Activated effector memory CD4-positive, alpha-beta T cell treated with Interleukin-2 at 50 U/mL for 16 hours (primary cell): ENCODE results near the gene BMP6.

Experiments used
- DNase-seq: peaks from one replicate; pipeline ENCODE4 v3.0.0-alpha.2; 2020

The BMP6 gene

DNA sequence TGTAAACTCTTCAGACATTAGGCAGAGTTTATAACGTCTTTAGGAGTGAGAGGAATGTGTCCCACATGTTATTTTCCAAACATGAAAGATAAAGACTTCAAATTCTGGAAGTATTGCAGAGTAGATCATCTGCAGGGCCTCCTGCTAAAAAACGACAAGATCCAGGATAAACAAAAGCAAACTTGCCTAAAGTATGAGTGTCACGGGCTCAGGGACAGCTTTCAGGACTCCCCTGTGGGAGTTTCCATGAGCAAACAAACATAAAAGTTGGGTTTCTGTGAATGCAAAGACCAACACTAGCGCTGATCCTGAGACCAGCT is 107.8 kb downstream of the BMP6 start:
- DNase-seq, result no peak

DNA sequence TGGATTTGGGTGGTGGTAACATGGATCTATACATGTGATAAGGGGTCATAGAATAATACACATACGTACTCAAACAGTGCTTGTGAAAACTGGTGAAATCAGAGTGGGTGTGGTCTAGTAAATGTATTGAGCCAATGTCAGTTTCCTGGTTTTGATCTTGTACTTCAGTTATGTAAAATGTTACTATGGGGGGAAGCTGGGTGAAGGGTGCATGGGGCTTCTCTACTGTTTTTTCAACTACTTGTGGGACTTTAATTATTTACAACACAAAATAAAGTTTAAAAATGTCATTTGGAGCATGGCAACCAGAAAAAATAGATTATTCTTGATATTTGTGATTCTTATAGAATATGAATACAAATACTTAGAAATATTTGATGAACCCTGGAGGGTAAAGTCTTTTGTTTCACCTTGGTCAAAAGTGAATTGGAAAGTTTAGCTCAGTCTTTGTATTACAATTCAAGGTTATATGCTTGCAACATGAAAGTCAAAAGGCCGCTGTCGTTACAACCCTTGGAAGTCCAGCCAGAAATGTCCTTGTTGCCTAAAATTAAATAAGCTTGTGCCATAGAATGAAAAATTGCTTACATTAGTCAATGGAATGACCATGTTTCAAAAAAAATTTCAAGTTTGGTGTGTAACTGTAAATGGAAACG is 110.6 kb downstream of the BMP6 start:
- DNase-seq, result no peak

DNA sequence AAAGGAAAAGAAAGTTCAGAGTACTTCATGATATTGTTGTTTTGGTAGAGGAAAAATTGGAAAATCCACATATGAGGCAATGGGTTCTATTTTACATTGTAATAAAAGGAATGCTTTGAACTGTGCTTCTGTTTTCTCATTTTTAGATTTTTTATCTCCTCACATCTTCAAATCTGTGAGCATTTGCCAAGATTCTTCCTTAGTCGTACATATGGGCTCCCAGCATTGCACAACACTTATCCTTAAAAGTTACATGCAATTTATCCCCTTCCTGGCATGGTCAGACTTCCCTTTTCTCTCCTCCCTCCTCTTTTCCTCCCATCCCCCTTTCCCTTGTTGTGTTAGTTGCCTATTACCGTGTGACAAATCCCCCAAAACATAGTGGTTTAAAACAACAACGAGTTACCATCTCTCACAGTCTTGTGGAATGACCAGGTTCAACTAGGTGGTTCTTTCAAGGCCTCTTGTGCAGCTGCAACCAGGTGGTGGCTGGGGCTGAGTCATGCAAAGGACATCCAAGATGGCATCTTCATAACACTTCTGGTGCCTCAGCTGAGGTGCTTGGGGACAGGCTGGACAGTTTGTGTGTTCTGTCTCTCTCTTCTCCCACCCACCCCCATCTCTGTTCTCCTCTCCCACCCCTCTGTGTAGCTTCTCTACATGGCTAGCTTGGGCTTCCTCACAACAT is 116.0 kb downstream of the BMP6 start:
- DNase-seq, result no peak

DNA sequence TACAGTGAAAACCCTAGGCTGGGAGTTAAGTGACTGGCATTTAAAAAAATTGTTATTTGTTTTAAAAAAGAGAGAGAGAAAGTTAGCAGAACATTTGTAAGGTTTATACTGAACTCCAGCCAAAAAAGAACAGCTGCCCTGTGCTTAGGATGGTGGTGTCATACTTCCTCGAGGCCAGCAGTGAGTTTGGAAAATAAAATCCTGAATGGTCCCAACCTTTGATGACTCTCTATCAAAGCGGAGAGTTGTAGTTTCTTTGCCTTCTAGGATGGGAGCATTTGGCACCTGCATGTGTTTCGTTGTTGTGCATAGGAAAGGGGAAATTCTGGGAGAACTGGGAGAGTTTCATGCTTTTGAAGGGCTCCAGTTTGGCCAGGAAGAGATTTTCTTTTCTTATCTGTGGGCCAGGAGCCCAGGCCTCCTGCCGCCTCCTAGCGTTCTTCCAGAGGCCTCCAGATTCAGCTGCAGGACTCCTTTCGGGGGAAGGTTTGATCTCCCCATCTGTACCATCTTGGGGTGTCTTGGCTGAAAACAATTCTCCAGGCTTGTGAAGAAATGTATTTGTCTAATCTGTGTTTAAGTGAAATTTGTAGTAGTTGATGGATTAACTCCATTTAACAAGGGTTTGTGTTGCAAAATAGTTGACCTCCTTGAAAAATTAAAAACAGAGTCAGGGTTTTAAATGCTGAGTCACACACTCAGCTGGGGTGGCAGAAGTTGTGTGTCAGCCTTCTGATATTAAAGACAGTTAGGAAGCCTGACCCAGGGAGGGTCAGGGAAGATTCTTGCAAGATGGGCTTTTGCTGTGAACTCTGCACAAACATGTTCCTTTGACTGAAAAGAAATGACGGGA is 121.3 kb downstream of the BMP6 start:
- no peak for DNase-seq

DNA sequence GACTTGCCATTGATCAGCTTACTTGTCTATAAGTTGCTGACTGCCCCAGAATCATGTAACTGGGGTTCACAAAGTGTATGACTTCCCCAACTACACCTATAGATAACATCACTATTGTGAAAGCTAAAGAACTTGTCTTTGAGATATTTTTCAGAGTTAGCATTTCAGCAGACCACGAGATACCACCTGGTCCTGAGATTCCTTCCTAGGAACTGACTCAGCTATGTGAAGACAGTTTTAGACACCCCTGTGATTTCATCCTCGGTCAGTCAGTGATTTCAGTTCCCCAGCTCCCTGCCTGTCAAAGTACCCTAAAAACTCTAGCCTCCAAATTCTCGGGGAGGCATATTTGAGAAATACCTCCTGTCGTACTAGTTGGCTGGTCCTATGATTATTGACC is 122.3 kb downstream of the BMP6 start:
- no peak for DNase-seq

DNA sequence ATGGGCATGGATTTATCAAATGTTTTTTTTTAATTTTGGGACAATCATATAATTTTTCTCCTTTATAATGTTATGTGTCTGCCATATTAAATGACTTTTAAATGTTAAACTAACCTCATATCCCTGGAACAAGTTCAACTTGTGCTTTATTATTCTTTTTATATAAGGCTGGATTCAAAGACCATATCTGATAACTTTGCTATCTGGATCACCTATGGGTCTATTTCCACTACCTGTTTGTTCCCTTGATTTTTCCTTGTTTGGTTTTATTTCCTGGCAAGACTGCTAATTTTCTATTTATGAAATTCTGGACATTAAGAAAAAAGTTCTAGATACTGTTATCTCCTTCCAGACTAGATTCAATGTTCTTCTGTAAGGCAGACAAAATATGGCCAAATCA is 125.9 kb downstream of the BMP6 start:
- no peak for DNase-seq

DNA sequence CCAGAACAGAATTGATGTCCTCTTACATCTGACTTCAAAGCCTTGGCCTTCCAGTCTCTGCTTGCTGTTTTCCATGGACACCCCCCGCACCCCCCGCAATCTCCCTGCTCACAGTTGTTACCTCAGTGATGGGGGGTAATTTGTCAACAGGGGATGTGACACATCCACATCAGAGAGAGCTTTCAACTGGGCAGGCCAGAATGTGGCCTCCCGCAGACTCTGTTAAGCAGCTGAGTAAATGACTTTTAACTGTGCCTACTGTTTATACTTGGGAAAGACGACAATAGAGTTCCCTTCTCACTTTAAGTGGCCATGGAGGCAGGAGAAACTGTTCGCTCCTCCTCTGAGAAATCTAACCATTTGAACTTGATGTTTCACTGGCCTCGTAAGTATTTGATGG is 133.7 kb downstream of the BMP6 start:
- DNase-seq, result no peak

DNA sequence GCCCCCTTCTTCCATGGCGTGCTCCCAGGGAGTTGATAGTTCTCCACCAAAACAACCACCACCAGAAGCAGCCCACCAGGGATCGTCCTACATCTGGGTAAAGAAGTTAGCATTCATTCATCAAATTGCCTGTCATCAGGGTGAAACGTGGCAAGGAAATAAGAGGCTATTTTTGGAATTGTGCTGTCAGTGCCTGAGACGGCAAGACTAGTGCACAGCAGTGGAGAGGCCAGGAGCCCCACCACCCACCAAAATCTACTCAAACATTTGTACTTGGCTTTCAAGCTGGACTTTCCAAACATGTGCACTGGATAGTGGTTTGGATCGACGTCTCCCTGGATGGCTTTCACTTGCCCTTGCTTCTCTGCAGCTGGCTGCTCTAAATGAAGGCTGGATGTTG is 139.9 kb downstream of the BMP6 start:
- DNase-seq, result no peak

DNA sequence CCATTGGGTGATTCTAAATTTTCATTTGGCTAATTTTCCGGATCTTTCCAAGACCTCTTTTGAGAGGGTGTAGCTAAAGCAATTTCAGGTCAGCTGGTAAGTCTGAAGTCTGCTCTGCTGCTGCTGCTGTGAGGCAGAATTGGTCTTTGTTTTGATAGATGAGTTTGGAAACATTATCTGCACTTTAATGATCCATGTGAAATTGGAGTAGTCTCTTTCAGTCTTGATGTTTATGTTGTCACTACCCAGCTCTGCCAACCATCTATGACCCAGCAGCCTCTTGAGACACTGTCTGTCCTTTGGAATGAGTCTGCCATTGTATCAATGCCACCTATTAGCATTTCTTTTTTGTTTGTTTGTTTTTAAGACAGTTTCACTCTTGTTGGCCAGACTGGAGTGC is 140.6 kb downstream of the BMP6 start:
- DNase-seq, result no peak

DNA sequence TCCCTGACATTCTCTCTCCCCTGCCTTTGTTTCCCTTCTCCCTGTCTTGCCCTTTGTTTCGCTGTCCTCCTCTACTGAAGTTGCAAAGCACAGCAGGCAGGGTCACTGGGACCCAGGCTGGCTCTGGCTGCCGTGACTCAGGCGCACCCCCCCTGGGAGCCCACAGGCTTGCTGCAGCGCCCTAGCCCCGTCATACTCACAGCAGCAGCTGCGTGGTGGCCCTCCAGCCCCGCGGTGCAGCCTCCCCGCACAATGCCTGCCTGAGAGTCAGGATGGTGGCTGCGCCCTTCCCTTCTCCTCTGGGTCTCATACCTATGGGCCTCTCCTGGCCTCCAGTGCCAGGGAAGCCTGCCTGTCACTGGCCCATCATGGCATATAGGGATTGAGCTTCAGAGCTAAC is 143.0 kb downstream of the BMP6 start:
- no peak for DNase-seq

DNA sequence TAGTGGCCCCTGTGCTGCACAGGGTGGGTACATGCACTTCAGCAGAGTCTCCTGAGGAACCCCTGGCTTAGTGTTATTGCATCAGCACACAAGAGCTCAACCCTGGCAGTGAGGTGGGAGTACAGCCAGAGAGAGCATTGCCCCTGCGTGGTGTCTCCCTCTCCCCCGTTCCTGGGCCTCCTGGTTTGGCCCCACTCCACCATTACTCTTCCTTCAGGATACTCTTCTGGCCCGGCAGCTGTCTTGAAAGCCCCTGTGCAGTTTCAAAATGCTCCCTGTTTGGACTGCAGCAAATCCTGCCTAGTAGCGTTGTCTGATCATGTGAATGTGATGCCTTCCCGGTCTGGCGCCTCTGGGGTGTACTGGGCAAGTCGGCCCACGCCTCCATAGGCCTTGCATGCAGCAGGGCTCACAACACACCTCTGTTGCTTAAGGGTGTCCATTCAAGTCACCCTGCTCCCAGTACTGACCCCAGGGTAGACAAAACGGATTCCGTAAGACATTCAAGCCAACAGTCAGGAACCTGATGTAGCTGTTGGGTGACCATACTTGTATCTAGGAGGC is 152.6 kb downstream of the BMP6 start:
- DNase-seq, result no peak

DNA sequence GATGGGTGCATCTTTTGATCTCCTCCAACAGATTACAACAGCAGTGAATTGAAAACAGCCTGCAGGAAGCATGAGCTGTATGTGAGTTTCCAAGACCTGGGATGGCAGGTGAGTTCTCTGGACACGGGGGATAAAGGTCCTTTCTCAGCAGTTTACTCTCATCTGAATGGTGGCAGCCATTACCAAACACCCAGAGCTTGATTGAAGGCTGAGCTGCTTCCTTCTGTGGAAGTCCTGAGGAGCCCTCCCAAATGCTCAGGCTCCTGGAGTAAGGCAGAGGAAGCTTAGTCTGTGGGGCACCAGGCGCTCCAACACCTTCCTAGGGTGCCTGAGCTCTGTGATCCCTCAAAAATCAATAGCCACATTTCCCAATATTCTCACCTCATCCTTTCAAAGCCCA is 153.1 kb downstream of the BMP6 start:
- no peak for DNase-seq

DNA sequence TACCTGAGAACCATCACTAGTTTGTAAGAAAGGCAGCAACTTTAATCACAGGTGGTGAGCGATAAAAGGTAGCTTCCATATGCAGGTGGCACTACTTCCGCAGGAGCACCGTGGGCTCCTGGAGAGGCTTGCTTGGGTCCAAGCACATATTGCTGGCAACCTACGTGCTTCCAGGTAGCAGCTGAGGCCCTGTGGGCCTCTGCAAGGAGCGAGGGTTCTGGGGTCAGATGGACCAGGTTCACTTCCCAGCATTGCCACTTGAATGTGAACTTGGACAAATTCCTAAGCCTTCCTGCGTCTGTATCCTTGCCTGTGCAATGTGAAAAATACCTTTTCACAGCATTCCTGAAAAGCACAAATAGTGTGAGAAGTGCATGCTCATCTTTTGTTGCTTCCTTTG is 153.7 kb downstream of the BMP6 start:
- DNase-seq, result no peak

DNA sequence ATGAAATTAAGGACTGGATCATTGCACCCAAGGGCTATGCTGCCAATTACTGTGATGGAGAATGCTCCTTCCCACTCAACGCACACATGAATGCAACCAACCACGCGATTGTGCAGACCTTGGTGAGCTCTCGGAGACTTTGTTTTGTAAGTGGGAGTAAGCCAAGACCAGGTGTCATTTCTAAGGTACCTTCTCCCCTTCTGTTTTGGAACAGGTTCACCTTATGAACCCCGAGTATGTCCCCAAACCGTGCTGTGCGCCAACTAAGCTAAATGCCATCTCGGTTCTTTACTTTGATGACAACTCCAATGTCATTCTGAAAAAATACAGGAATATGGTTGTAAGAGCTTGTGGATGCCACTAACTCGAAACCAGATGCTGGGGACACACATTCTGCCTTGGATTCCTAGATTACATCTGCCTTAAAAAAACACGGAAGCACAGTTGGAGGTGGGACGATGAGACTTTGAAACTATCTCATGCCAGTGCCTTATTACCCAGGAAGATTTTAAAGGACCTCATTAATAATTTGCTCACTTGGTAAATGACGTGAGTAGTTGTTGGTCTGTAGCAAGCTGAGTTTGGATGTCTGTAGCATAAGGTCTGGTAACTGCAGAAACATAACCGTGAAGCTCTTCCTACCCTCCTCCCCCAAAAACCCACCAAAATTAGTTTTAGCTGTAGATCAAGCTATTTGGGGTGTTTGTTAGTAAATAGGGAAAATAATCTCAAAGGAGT is 154.2 kb downstream of the BMP6 start:
- DNase-seq, result no peak

DNA sequence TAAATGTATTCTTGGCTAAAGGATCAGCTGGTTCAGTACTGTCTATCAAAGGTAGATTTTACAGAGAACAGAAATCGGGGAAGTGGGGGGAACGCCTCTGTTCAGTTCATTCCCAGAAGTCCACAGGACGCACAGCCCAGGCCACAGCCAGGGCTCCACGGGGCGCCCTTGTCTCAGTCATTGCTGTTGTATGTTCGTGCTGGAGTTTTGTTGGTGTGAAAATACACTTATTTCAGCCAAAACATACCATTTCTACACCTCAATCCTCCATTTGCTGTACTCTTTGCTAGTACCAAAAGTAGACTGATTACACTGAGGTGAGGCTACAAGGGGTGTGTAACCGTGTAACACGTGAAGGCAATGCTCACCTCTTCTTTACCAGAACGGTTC is 154.8 kb downstream of the BMP6 start:
- no peak for DNase-seq

DNA sequence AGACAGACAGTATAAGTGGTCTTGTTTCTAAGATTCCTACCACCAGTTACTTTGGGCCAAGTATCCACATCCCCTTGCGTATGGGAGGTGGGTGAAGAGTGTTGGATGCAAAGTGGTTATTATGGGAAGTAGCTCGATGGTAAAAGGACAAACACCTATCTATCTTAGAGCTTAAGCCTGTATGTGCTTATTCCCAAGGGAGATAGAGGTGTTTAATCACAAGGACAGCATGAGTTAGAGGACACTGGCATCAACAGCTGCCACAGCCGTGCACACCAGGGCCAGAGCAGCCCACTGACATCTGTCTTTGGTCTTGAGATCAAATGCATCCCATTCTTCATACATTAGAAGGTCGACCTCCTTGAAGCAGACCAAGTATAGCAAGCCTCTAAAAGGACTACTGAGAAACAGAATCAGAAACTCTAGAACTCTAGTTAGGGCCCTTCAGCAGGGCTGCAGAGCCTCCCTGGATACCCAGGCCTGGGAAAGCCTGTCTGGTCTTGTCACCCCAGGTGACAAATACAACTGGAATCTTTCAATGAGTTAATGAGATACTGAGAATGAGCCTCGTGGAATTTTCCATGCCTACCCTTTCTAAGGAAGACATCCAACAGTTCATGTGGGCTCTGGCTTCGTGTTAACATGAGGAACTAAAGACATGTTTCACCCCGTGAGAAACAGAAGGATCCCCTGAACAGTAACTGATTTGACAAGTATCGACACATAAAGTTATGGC is 156.0 kb downstream of the BMP6 start:
- no peak for DNase-seq

DNA sequence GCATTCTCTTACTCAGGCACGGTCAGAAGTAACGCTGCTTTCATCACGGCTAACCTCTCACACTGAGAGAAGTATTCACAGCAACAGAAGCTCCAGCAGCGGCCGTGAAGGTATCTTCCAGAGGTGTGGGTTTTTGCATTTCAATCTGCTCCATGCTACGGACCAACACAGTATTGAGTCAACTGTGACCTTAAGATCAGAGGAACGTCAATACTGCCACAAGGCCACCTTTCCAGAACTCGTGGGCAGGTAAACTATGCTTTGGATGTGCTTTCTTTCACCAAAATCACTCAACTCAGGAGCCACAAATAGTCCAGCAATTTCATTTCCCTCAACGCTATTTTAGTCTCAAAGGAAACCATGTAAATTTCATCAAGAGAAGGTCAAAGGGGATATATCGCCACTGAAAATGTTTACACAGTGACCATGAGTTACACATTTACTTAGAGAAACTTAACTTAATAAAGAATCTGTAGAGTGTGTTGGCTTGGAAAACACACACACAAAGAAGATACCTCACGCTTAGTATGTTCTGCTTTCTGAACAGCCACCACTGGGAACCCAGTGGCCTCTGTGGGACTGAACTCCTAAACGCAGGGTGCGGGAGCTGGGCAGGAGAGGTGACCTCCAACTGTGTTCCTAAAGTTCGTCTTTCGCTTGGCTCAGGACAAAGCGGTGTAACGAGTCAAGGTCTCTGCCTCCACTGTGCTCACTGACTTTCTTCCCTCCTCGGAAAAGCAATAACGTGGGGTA is 156.8 kb downstream of the BMP6 start:
- no peak for DNase-seq

DNA sequence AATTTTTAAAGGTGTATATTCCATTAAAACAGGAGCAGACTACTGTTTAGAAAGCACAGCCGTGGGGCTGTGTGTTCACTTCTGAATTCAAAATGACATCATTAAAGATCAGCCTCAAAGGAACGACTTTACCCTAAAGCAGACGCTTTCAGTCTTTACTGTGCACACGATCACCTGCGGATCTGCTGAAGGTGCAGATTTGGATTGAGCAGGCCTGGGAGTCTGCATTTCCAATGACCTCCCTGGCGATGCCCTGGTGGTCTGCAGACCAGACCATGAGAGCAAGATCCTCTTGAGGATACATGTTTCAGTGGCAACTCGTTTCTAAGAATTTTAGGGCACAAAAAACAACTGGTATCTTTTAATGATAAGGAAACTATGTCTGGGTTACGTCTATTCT is 157.5 kb downstream of the BMP6 start:
- DNase-seq, result no peak

DNA sequence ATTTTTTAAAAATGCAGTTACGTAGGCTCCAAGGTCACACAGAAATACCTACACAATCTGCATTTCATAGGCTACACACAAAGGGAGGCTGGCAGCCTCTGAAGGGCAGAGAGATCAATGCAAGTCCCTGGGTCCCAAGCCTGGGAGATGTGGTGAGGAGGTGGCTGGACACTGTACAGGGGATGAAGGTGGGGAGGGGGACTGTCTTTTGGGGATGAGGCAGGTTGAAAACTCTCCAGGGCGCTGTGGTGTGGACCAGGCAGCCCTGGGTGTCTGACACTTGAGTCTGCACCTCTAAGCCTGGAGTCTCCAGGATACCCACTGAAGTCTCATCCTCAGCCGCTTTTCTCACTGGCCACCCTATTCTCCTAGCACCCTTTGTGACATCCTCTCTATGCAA is 160.2 kb downstream of the BMP6 start:
- DNase-seq, result no peak

DNA sequence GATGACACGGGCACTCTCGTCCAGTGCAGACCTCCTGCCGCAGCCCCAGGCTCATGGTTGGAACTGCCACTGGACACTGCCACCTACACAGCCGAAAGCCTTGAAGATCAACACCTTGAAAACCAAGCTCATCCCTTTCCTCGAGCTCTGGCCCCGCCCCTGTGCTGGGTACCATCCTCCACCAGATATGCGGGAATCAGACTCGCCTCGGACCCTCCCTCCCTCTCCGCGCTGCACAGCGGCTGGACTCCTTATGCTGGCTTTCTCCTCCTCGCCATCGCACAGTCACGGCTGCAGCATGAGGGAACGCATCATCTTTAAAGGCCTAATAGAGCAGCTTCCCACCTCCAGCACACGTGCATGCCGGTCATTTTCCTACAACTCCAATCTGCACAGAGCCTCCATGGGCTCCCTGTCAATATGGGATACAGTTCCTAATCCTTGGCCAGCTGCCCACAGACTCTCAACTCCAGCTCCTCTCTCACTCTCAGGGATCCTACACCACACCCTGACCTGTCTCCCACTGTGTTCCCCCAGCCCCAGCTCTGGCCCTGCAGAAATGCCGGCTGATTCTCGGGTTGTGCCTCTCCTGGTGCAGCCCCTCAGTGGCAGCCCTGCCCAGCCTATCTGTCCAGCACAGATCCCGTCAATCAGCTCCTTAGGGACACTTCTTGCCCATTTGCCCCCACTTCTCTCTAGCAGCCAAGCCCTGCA is 161.5 kb downstream of the BMP6 start:
- DNase-seq, result no peak
